HUDEP-2 (cell line): ENCODE data around the gene CNOT3.
"Not testable (repeated sequence)": the region's sequence is repeated elsewhere in the genome, so short reads cannot be mapped to it uniquely, and the experiment has no call there.

Experiments
- DNase-seq, 76 experiments: peaks; one replicate each; lab custom pipeline; 2025; ENCODE audit not compliant: unreplicated experiment in 76 of 76; lab: John Stamatoyannopoulos, UW

Gene CNOT3

DNA sequence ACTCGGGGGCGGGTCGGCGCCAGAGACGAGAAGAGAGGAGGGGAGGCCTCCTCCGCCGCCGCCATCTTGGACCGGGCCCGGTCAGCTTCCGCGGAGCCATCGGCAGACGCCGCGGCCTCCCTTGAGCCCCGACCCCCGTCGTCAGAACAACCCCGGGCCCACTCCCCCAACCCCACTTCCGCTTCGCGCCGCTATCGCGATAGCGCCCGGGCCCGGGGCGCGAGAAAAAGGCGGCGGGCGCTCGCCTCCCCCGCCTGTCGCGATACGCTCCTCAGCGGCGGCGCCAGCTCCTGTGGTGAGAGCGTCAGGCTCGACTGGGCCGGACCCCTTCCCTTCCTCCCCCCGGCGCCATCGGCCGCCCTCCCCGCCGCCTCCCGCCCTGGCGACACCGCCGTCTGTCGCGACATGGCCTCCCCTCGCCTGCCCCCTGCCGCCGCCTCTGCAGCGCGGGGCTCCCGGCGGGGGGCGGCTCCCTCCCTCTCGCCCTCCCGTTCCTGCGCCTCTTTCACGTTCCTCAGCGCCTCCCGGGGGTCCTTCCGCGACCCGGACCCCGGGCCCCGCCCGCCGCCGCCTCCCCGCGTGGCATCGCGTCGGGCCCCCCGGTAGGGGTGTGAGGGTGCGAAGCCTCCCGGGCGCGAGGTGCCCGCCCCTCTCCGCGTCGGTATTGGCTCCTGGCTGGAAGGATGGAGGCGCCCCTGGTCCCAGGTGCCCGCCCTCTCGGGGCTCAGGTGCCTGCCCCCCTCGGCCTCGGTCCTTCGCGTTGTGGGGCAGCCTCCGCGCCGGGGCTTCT lies at the start of gene CNOT3:
Gene CNOT3, plus strand, starts transcription at position 64 of the 790 bp plus-strand sequence. CDS start 5,217 bp downstream, outside the sequence.
- DNase-seq: peak in 6 of 76 experiments; percentile 25 to 52 (median 37)

GRCh38 chr19:54094426-54095000 lies 43.0 kb upstream of the CNOT3 start:
- no peak for DNase-seq

- no peak for DNase-seq
Observed at GRCh38 chr19:54095136-54095858, 42.3 kb upstream of the CNOT3 start.

DNA sequence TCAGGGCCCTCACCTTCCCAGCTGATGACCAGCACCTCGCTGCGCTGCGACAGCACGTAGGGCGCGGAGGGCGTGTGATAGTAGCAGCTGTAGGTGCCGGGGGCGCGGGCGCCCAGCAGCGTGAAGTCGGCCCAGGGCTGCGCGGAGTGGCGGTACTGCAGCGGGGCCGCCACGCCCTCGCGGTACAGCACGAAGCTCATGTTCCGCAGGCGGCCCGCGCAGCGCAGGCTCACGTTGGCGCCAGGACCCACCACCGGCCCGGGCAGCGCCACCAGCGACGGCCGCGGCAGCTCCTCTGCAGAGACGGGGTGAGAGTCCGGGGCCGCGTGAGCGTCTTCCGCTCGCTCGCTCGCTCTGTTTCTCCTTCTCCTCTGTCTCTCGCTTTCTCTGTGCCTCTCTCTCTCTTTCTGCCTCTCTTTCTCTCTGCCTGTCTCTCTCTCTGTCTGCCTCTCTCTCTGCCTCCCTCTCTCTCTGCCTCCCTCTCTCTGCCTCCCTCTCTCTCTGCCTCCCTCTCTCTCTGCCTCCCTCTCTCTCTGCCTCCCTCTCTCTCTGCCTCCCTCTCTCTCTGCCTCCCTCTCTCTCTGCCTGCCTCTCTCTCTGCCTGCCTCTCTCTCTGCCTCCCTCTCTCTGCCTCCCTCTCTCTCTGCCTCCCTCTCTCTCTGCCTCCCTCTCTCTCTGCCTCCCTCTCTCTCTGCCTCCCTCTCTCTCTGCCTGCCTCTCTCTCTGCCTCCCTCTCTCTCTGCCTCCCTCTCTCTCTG lies 41.5 kb upstream of the CNOT3 start:
- DNase-seq: peak in 10 of 76 experiments; percentile 10 to 25 (median 17)

GRCh38 chr19:54096617-54097106 lies 40.9 kb upstream of the CNOT3 start:
- peak in 4 of 76 experiments; percentile 4 to 22 (median 16) for DNase-seq

DNA sequence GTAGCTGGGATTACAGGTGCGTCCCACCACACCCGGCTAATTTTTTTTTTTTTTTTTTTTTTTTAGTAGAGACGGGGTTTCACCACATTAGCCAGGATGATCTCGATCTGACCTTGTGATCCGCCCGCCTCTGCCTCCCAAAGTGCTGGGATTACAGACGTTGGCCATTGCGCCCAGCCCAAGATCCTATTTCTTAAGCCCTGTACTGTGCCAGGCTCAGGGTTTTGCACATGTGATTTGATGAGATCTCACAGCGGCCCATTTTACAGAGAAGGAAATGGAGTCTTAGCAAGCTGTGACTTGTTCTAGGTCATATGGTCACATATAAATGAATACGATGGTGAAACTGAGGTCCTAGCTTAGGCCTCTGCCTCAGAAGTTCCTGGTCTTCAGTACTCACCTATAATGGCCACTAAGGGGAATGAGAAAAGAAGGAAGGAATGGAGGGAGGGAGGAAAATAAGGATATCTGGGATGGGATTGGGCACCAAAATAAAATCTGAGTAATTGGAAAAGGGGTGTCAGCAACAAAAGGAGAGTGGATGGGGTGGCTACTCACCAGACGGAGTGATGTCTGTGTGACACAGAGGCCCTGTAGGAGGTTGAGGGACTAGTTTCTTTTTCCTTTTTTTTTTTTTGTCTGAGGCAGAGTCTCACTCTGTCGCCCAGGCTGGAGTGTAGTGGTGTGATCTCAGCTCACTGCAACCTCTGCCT lies 38.2 kb upstream of the CNOT3 start:
- no peak for DNase-seq

DNA sequence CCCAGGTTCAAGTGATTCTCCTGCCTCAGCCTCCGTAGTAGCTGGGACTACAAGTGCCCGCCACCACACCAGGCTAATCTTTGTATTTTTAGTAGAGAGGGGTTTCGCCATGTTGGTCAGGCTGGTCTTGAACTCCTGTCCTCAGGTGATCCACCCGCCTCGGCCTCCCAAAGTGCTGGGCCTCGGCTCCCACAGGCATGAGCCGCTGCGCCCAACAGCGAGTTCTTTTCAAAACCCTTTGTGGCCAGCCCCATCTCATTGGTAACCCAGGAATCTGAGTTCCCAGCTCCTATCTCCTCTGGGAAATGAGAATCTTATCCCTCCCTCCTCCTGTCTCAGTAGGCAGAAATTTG lies 37.7 kb upstream of the CNOT3 start:
- not testable (repeated sequence) for DNase-seq

GRCh38 chr19:54100561-54100960 lies 37.0 kb upstream of the CNOT3 start, which contains the start of gene OSCAR:
OSCAR (minus strand) TSS chr19:54100803; CDS start chr19:54100792, 11 bp downstream.
- no peak for DNase-seq

DNA sequence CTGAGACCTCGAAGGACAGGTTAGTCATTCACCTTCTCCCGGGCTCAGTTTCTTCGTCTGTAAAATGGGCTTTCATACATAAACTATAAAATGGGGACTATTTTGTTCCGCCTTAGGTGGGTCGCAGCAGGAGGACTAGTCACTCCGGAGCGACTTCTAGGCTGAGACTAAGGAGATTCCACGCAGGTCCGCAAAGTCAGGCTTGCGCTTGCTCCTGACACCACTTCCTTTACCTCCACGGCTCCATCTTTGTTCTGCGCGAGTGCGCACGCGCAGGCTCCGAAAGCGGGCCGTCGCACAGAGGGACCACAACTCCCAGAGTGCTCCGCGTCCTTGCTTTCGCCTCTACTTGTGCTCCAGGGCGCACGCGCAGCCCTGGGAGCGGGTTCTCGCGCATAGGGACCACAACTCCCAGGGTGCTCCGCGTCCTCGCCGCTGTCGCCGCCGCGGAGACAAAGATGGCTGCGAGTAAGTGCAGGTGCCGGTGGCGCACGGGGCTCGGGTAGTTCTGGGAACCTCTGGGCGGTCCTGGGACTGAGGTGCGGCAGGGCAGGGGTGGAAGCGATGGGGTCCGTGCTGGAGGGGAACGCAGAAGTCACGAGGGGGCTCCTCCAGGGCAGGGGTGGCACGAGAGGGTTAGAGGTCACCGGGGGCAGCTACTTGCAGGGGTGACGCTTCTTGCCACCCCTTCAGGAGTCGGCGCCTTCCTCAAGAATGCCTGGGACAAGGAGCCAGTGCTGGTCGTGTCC lies 35.0 kb upstream of the CNOT3 start, which contains the start of gene NDUFA3:
Gene NDUFA3, plus strand, starts transcription at position 435 of the 749 bp plus-strand sequence. Its CDS starts 24 bp downstream, at position 459.
- DNase-seq: peak in 75 of 76 experiments; percentile 72 to 100 (median 98)

- DNase-seq: no peak
Observed at GRCh38 chr19:54104998-54105715, 32.4 kb upstream of the CNOT3 start.

GRCh38 chr19:54105796-54106195 lies 31.8 kb upstream of the CNOT3 start:
- no peak for DNase-seq

DNA sequence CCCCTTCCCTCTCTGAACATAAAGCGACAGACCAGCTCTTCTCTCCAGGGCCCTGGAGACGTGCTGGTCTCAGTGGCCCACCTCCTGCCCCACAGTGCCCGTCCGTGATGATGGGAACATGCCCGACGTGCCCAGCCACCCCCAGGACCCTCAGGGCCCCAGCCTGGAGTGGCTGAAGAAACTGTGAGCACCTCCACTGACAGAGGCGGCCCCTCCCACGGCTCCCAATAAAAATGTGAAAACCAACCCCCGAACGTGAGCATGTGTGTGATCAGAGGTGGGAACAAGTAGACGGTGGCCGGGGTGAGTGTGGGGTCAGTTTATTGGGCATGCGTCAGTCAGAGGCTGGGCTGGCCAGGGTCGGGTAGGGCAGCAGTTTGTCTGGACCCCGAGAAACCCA lies 30.8 kb upstream of the CNOT3 start:
- no peak for DNase-seq

GRCh38 chr19:54107876-54108490 lies 29.6 kb upstream of the CNOT3 start:
- no peak for DNase-seq

GRCh38 chr19:54108496-54108895 lies 29.1 kb upstream of the CNOT3 start:
- DNase-seq: no peak

- DNase-seq: peak in 2 of 76 experiments; percentile 7 to 12
Observed at GRCh38 chr19:54109651-54110050, 27.9 kb upstream of the CNOT3 start.

GRCh38 chr19:54114340-54115108 lies 23.0 kb upstream of the CNOT3 start:
- DNase-seq: peak in 26 of 76 experiments; percentile 5 to 46 (median 24)
